GM18507 (cell line): ENCODE data around the gene CTDP1.
"Not testable (repeated sequence)": the region's sequence is repeated elsewhere in the genome, so short reads cannot be mapped to it uniquely, and the experiment has no call there.

Experiments
- DNase-seq: peaks from one replicate; pipeline ENCODE4 v3.0.0; 2011; ENCODE audit warnings: low read depth; ENCODE audit not compliant: insufficient read length; ENCODE audit errors: extremely low spot score
- FAIRE-seq: peaks from 2 replicates; lab custom pipeline; 2011; peaks lifted over from hg19 to GRCh38; lab: Jason Lieb, UNC

CTDP1 gene

DNA sequence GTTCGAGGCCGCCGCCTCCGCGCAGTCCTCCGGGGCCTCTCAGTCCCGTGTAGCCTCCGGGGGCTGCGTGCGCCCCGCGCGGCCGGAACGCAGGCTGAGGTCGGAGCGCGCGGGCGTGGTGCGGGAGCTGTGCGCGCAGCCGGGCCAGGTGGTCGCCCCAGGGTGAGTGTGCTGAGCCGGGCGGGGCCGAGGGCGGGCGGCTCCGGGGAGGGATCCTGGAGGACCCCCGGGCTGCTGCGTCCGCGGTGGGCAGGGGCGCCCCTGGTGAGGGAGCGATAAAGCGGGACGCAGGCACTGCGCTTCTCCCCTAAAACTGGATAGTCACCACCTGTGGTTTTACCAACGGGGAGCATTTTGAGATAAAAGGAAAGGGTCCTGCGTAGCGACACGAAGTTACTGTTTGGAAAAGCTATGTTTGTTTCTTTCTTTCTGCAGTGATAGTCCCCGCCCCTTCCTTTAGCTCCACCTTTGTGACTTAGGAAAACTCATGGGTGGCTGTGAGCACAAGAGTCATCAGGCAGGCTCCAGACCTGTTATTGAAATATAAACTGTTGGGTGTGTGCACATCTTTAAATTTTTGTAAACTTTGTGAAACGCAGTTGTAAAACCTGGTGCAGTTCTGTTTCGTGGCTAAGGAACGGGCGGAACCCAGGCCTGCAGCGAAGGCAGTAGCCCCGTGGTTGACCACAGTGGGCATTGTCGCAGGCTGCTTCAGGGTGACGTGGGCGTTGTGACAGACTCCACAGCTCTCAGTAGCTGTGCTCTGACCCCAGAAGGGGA is 687 bp downstream of the CTDP1 start:
- peak; percentile 66 for FAIRE-seq
- no peak for DNase-seq

- DNase-seq (no peak), FAIRE-seq (no peak)
These were observed 1.3 kb downstream of the CTDP1 start for GRCh38 chr18:79680891-79681339.

- DNase-seq (no peak), FAIRE-seq (no peak)
These were observed 2.1 kb downstream of the CTDP1 start for GRCh38 chr18:79681484-79682387.

DNA sequence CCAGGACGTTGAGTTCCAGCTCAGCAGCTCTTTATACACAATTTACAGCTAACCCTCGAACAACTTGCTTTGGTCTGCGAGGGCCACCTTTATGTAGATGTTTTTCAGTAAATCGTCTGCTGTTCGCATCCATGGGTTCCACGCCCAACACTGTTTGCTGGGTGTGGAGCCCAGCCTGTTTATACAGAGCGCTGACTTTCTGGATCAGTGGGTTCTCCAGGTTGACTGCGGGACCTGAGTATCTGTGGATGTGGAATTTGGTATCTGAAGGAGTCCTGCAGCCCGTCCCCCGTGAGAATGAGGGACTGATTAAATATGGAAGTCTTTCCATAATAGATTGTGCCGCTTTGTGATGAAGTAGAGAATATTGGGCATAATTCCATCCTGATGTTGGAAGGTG is 2.9 kb downstream of the CTDP1 start:
- FAIRE-seq (no peak), DNase-seq (no peak)

- DNase-seq = no peak
- no peak for FAIRE-seq
These were observed 3.5 kb downstream of the CTDP1 start for GRCh38 chr18:79682894-79683625.

DNA sequence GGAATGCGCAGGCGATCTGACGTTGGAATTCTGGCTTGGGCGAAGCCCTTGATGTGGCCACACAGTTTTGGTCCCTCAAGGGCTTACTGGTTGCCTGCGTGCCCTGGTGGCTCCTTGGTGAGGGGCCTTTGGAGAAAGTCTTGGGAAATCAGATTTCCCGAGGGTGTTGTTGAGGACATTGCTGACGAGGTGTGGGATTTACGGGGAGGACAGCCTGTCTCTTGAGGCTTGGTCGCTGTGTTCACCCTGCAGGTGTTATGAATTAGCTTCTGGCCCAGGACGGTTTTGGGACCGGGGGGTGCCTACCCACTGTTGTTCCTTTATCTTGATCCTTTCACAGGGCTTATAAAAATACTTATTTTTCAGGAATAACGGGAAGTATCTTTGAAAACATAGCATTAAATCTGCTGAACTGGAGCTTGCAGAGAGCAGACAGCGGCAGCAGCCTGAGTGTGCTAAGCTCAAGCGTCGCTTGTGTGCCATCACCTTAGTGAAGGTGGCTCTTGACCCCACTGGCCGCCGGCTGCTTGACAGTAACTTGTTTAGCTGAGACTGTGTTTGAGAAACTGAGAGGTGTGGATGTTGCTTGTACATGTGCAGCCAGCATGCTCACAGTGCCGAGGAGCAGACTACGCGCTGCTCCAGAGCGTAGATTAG is 4.2 kb downstream of the CTDP1 start:
- FAIRE-seq (no peak), DNase-seq (no peak)

GRCh38 chr18:79684283-79684631 is 4.7 kb downstream of the CTDP1 start:
- no peak for FAIRE-seq
- no peak for DNase-seq

GRCh38 chr18:79684787-79685186 is 5.2 kb downstream of the CTDP1 start:
- FAIRE-seq (peak; percentile 24), DNase-seq (no peak)

GRCh38 chr18:79685281-79685680 is 5.7 kb downstream of the CTDP1 start:
- DNase-seq = no peak
- no peak for FAIRE-seq

DNA sequence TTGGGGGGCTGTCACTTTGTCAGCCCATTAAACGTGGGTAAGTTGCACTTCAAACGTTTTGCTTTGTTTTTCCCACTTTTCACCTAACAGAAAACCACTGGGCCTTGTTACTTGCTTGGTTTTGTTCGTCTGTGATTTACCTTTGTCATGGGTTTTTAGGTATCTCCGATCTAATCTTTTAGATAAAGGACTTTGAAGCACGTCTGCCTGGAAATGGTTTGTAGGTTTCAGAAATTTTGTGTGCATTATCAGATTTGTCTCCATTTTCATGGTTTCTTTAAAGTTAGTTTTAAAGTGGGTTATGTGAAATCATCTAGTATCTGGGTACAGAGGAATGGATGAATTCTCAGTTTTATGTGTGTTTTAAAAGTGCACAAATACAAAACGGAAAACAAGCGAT is 6.4 kb downstream of the CTDP1 start:
- DNase-seq (no peak), FAIRE-seq (no peak)

DNA sequence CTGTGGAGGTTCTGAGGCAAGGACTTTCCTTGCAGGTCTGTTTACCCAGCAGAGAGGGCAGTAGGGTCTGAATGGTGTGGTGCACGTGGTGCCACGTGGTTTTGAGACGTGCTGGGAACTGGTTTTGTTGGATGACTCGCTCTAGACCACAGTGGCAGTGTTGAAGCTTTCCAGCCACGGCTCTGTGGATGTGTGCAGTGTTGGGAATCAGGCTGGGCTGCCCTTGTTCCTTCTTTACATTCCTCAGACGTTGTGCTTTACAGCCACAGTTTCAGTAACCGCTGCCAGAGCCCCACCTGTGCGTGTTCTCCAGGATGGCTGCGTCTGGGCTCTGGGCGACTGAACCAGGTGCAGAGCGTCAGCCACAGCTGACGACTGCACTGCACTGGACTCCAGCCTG is 8.2 kb downstream of the CTDP1 start:
- DNase-seq (no peak), FAIRE-seq (no peak)

- no peak for FAIRE-seq
These were observed 10.5 kb downstream of the CTDP1 start for GRCh38 chr18:79690071-79690470.

GRCh38 chr18:79690586-79691482 is 11.2 kb downstream of the CTDP1 start:
- DNase-seq (no peak), FAIRE-seq (no peak)

More at GRCh38 chr18:79690071-79690470, 10.5 kb downstream of the CTDP1 start:
- DNase-seq = no peak

GRCh38 chr18:79692056-79692455 is 12.5 kb downstream of the CTDP1 start:
- FAIRE-seq = no peak
- no peak for DNase-seq

DNA sequence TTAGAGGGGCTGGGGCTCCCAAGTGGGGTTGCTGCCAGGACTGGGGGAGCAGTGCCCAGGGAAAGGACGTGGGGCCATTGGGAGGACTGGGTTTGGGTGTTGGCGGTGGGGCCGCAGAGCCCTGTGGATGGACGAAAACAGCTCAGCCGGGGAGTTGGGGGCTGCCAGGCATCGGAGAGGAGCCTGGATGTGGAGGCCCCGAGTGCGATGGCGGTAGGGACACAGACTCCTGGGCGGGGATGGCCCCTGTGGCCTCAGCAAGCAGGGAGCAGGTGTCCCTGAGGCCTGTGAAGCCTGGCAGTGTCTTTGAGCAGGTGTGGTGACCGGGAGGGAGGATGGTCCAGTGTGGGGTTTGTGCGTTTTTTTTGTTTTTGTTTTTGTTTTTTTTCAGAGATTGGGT is 13.3 kb downstream of the CTDP1 start:
- no peak for FAIRE-seq

GRCh38 chr18:79693561-79694205 is 14.1 kb downstream of the CTDP1 start:
- FAIRE-seq (no peak), DNase-seq (no peak)

More for the DNA sequence above, 13.3 kb downstream of the CTDP1 start:
- DNase-seq = no peak

DNA sequence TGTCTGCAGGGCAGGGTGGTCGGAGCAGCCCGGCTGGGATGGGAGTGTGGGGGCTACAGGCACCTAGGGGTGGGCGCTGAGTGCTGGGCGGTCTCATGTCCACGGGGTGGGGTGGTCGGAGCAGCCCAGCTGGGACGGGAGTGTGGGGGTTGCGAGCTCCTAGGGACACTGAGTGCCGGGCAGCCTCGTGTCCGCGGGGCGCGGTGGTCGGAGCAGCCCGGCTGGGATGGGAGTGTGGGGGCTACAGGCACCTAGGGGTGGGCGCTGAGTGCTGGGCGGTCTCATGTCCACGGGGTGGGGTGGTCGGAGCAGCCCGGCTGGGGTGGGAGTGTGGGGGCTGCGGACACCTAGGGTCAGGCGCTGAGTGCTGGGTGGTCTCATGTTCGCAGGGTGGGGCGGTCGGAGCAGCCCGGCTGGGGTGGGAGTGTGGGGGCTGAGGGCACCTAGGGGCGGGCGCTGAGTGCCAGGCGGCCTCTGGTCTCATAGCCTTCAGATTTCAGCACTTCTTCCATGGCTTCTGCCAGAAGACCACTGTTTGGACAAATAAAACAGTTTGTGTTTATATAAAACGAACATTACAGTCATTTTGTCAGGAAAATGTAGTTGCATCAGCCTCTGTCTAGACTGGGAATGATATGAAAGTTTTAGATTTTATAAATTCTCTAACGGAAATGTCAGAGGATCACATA is 14.7 kb downstream of the CTDP1 start:
- not testable (repeated sequence) for DNase-seq, FAIRE-seq

DNA sequence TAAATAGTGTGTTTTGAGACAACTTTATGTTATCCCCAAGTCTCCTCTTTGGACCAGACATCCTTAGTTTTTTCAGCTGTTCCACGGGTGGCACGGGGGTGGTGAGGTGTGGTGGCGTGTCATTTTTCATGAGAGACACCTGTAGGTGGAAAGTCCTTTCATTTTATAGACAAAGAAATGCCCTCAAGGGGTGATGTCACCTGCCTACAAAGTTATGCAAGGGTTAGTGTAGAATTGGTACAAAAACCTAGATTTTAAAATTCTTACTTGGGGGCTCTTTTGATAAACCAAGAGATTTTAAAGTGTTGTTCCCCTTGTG is 15.3 kb downstream of the CTDP1 start:
- no peak for FAIRE-seq
- DNase-seq = no peak
